GM21825 (cell line): ENCODE data around the gene RAPGEF6.
"Not testable (repeated sequence)": the region's sequence is repeated elsewhere in the genome, so short reads cannot be mapped to it uniquely, and the experiment has no call there.

Source experiments
- ATAC-seq: cut with Tn5 transposase; IDR thresholded peaks from one replicate; pipeline ENCODE4 v1.9.1; 2021; ENCODE audit warnings: mild to moderate bottlenecking, moderate library complexity; ENCODE audit not compliant: unreplicated experiment

The RAPGEF6 gene

DNA sequence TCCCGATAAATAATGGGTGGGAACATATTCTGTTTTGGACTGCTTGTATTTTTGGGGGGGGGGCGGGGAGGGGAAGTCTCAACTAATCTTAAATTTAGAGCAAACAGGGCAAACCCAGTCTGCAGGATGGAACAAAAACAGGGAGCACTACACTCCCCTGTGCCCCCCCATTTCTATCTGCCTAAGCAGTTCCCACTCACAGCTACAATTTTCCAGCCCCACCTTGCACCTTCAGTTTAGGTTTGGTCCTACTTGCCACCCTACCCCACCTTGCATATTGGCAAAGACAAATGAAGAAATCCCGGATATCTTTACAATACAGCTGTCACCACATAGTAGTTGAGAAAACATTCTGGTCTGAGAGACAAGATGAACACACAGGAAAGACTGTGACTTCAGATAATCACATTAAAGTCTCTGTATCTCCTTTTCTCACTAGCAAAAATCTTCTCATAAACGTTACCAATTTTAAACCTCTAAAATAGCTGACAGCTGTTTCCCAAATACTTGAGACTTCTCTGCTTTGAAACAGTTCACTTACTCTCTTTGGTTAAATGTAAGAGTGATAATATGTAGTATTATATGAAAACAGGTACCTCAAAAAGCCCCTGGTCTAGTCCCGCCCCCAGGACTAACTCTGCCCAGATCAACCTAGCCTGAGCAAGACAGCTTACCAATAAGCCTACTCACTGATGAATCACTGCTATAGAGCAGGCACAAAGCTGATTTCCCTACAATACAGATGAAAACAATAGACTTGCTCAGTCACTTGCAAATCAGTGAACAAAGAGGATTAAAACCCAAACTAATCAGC, 5.2 kb upstream of the RAPGEF6 start:
- peak; percentile 48 for ATAC-seq

GRCh38 chr5:131639148-131639547, 4.1 kb upstream of the RAPGEF6 start:
- ATAC-seq = no peak

GRCh38 chr5:131637694-131638093, 2.7 kb upstream of the RAPGEF6 start:
- no peak for ATAC-seq

GRCh38 chr5:131635684-131636572, 899 bp upstream of the RAPGEF6 start:
- no peak for ATAC-seq

GRCh38 chr5:131634666-131634995, 398 bp downstream of the RAPGEF6 start:
- ATAC-seq = peak; percentile 27

DNA sequence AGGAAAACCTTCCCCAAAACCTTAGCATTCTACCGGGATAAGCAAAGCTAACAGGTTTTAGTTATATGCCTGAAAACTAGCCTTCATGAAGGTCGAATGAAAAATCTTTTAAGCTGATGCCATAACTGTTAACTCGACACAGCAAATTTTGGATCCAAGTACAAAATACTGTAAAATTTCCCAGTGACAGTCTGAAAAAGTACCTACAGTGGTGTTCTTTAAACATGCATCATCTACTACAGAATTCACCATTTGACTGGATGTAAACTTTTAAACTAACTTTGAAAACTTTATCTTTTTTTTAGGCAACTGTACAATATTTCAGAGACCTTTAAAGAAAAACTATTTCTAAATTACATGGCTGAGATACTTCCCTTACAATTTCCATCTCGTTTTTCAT, 791 bp downstream of the RAPGEF6 start:
- no peak for ATAC-seq

DNA sequence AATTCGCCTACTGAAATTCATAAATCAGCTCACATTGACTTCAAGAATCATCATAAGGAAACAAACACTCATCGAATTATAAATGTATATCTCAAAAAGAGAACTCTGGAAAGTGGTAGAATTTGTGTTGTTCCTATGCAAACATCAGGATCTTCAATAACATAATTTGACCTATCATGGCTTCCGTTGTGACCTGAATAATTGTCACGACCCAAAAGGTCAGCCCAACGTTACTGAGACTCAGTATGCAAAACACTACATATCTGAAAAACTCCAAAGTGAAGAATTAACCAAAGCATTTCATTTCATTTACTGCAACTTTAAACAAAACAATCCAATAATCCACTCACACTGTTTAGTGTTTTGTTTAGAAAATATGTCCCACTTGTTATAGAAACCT, 1.2 kb downstream of the RAPGEF6 start:
- ATAC-seq = no peak

DNA sequence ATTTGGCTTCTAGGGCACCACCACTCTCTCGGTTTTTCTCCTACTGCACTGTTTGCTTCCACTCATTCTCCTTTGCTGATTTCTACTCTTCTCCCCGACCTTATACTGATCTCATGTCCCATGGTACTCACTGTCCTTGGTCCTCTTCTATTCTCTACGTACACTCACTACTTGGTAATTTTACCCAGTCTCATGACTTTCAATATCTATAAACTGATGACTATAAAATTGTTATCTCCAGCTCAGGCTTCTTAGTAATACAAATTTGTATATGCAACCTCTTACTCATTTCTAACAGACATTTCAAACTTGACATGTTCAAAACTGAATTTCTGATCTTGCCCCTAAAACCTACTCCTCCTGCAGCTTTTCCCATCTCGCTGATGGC, 4.1 kb downstream of the RAPGEF6 start:
- no peak for ATAC-seq

GRCh38 chr5:131630208-131630962, 4.6 kb downstream of the RAPGEF6 start:
- ATAC-seq = no peak

- no peak for ATAC-seq
These were observed 6.0 kb downstream of the RAPGEF6 start for GRCh38 chr5:131628990-131629389.

- ATAC-seq = no peak
These were observed 7.7 kb downstream of the RAPGEF6 start for GRCh38 chr5:131627207-131627865.

- ATAC-seq = no peak
These were observed 12.4 kb downstream of the RAPGEF6 start for GRCh38 chr5:131622633-131623032.

DNA sequence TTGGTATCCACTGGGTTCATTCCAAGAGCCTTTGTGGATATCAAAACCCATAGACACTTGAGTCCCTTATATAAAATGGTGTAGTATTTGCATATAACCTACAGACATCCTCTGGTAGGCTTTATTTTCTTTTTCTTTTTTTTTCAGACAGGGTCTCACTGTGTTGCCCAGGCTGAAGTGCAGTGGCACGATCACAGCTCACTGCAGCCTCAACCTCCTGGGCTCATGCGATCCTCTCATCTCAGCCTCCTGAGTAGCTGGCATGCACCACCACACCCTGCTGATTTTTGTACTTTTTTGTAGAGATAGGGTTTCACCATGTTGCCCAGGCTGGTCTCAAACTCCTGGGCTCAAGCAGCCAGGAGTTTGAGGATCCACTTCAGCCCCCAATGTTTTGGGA, 13.9 kb downstream of the RAPGEF6 start:
- not testable (repeated sequence) for ATAC-seq

DNA sequence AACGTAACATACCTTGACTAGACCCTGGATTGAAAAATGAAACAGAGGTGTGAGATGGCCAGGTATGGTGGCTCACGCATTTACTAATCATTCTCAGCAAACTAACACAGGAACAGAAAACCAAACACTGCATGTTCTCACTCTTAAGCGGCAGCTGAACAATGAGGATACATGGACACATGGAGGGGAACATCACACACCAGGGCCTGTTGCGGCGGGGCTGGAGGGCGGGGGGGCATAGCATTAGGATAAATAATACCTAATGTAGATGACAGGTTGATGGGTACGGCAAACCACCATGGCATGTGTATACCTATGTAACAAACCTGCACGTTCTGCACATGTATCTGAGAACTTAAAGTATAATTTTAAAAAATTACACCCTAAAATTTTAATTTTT, 15.9 kb downstream of the RAPGEF6 start:
- no peak for ATAC-seq

DNA sequence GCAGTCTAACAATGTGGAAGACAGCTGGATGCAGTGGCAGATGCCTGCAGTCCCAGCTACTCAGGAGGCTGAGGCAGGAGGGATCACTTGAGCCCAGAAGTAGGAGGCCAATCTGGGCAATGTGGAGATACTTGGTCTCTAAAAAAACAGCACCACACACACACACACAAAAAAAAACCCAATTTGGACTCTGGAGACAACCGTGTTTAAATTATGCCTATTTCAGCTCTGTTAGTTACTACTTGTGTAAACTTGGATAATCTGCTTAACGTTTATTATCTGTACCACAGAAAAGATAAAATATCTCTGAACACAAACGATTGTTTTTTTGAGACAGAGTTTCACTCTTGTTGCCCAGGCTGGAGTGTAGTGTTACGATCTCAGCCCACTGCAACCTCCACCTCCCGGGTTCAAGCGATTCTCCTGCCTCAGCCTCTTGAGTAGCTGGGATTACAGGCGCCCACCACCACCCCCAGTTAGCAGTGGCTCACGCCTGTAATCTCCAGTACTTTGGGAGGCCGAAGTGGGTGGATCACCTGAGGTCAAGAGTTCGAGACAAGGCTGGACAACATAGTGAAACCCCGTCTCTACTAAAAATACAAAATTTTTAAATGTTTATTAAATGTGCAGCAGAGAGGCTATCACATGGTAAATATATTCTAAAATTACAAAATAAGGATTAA, 17.7 kb downstream of the RAPGEF6 start:
- no peak for ATAC-seq

DNA sequence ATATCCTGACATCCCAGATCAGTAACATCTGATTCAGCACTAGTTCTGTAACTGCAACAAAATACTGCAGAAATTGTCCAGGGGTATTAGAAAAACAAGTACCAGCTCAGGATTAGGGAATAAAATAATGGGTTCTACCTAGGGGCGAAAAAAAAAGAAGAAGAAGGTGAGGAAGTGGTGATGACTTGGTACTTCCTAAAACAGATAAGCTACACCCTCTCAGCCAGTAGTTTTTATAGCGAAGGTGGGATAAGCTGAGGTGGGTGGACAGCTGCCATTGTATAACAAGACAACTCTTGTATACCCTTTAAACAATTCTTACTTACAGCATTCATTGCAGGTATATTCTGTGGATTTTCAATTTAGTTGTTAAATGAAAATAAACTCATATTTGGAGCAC, 19.1 kb downstream of the RAPGEF6 start:
- no peak for ATAC-seq

DNA sequence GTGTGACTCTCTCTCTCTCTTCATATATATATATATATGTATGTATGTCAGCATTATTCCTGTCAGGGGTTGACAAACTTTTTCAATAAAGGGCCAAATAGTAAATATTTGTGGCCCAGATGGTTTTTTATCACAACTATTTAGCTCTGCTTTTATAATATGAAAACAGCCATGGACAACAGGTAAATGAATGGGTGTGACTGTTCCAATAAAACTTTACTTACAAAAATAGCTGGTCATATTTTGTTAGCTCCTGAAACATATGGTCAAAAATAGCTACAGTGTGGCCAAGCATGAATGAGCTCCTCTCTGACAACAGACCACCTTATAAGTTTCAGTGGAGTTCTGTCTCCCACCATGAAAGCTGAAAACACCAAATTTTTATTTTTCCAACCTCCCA, 21.6 kb downstream of the RAPGEF6 start:
- ATAC-seq = no peak

DNA sequence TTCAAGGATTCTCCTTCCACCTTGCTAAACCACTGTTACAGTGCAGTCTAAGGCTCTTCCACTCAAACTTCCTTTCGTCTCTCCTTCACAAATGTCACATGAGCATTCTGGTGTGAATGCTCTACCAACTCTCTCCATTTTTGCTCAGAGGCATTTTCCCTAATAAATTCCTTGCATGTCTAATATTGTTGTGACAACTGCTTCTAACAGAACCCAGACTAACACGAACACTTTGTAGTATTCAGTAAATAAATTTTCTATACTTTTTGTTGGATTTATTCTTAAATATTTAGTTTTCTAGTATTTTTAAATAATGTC, 24.0 kb downstream of the RAPGEF6 start:
- ATAC-seq = no peak

DNA sequence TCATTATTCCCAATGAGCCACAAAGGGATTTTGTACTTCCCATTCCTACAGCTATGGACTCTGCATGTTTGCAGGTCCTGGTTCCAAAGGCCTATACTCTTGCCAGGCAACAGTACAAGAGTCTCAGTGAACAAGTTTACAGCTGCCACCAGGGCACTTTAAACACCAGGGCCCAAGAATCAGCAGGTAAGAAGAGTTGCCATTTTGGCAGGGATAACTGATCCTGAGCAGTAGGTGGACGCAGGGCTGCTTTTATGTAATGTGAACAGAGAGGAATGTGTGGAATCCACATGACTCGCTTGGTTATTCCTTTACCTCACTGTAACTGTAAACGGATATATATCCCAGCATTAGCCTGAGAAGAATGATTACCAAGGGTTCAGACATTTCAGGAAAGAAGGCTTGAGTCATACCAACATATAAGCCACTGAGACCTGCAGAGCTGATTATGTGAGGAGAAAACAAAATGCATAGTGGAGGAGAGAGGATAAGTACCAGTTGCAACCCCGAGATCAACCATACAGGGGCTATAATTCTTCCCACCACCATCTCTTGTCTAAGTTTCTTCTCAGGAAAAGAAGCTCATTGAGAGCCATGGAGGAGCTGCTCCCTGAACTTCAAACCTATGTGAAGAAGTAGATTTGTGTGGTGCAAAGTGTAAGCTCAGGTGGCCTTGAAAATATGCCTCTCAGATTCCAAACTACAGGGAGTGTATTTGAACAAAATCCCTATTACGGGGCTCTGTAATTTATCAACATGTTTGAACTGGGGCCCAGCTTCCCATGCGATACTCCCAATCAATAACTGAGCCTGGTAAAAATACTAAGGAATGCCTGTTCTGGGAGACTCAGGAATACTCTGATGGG, 24.6 kb downstream of the RAPGEF6 start:
- ATAC-seq = no peak

GRCh38 chr5:131609774-131610173, 25.3 kb downstream of the RAPGEF6 start:
- ATAC-seq = no peak
